G401 (cell line): Measurements from ENCODE around the gene PKD1L1. TPM values are rescaled to one million over a fixed set of nuclear protein-coding genes. Genes with fewer than 3 reads are reported as not detected.
"Not testable (repeated sequence)": the region's sequence is repeated elsewhere in the genome, so short reads cannot be mapped to it uniquely, and the experiment has no call there.

Source experiments
- DNase-seq: peaks from one replicate; pipeline ENCODE4 v3.0.0-alpha.2; 2015; ENCODE audit warnings: low spot score
- in situ Hi-C: cut with HindIII; loops from 2 replicates; pipeline ENCODE4 v1.10.0; 2016; ENCODE audit warnings: low sequenced_read_pairs, mixed read lengths
- total RNA-seq: library from RNA; depleted of rRNA; stranded (reverse); fragments of >200 nt; shearing (Covaris generic); gene quantifications from 2 replicates; pipeline ENCODE4 v1.2.3, GENCODE V29; 2014

Gene PKD1L1
- total RNA-seq, 1 experiment from 2014 or later = 0.14 TPM

GRCh38 chr7:47941136-47941844 lies 7.0 kb downstream of the PKD1L1 start:
- DNase-seq = no peak
- in situ Hi-C loops = no loop called here

- DNase-seq = no peak
- in situ Hi-C loops = no loop called here
These were observed 7.9 kb downstream of the PKD1L1 start for GRCh38 chr7:47940088-47941013.

GRCh38 chr7:47939425-47940036 lies 8.7 kb downstream of the PKD1L1 start:
- in situ Hi-C loops = no loop called here
- no peak for DNase-seq

GRCh38 chr7:47938574-47939165 lies 9.6 kb downstream of the PKD1L1 start:
- DNase-seq = no peak
- in situ Hi-C loops = no loop called here

GRCh38 chr7:47937711-47938573 lies 10.3 kb downstream of the PKD1L1 start:
- no peak for DNase-seq
- in situ Hi-C loops = no loop called here

- in situ Hi-C loops = no loop called here
- DNase-seq = no peak
These were observed 11.1 kb downstream of the PKD1L1 start for GRCh38 chr7:47937065-47937687.

GRCh38 chr7:47936323-47936722 lies 11.9 kb downstream of the PKD1L1 start:
- DNase-seq = no peak
- in situ Hi-C loops = no loop called here

GRCh38 chr7:47935336-47935735 lies 12.9 kb downstream of the PKD1L1 start:
- DNase-seq = no peak
- in situ Hi-C loops = no loop called here

- in situ Hi-C loops = no loop called here
- DNase-seq = no peak
These were observed 13.4 kb downstream of the PKD1L1 start for GRCh38 chr7:47934831-47935230.

GRCh38 chr7:47933215-47933614 lies 15.1 kb downstream of the PKD1L1 start:
- DNase-seq = no peak
- in situ Hi-C loops = no loop called here

- in situ Hi-C loops = no loop called here
These were observed 15.7 kb downstream of the PKD1L1 start for GRCh38 chr7:47932466-47933037.

GRCh38 chr7:47932016-47932415 lies 16.2 kb downstream of the PKD1L1 start:
- in situ Hi-C loops = no loop called here
- no peak for DNase-seq

More at GRCh38 chr7:47932466-47933037, 15.7 kb downstream of the PKD1L1 start:
- DNase-seq = no peak

GRCh38 chr7:47931005-47932004 lies 17.0 kb downstream of the PKD1L1 start:
- DNase-seq = no peak
- in situ Hi-C loops = no loop called here

GRCh38 chr7:47924266-47924665 lies 24.0 kb downstream of the PKD1L1 start:
- DNase-seq = no peak
- in situ Hi-C loops = no loop called here

GRCh38 chr7:47923081-47923875 lies 25.0 kb downstream of the PKD1L1 start:
- DNase-seq, in situ Hi-C loops: not testable (repeated sequence)

GRCh38 chr7:47916514-47916913 lies 31.8 kb downstream of the PKD1L1 start:
- in situ Hi-C loops, DNase-seq: not testable (repeated sequence)
